HG02970 (cell line): ENCODE data around the gene LY6G5B.
A peak's percentile ranks its signal among the peaks of the same experiment; 100 is the strongest.
"Not testable (repeated sequence)": the region's sequence is repeated elsewhere in the genome, so short reads cannot be mapped to it uniquely, and the experiment has no call there.

Source experiments
- ATAC-seq: cut with Tn5 transposase; IDR thresholded peaks from one replicate; pipeline ENCODE4 v1.9.1; 2021; ENCODE audit warnings: mild to moderate bottlenecking, moderate library complexity, moderate number of reproducible peaks; ENCODE audit not compliant: unreplicated experiment, low FRiP score

Gene LY6G5B

GRCh38 chr6:31689249-31690110 is 19.7 kb downstream of the LY6G5B start:
- ATAC-seq: no peak

DNA sequence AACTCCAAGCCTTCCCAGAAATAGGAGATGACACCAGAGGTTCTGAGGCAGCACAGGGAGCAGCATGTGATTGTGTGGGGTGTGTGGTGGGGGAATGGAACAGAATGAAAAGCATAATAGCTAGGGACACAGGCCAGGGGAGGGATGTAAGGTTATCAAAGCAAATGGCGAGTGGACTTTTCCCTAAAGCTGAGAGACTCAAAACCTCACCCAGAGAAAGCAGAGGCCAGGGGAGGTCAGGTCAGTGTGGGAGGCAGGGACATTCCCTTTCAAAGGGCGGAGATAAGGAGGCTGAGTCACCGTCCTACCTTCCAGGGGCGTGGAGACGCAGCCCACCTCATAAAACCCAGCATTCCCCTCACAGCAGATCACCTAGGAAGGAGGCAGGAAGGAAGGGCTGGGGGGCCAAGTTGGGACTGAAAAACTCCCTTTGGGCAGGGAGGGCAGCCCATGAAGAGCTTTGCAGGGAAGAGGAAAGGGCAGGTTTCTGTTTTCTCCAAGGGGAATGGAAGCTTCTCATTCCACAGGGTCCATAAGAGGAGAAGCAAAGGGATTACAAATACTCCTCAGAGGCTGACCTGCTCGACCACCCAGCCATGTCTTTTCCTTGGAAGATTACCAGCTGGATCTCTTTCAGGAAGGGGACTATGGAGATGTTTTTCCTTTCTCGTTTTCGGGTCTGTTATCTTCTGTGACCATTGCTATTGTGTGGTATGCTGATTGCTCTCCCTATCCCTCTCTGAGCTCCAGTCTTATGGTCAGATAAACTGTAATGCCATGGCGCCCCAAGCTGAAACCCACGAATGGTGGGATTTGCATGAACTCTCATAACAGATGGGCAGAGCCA is 20.7 kb downstream of the LY6G5B start:
- ATAC-seq: no peak

DNA sequence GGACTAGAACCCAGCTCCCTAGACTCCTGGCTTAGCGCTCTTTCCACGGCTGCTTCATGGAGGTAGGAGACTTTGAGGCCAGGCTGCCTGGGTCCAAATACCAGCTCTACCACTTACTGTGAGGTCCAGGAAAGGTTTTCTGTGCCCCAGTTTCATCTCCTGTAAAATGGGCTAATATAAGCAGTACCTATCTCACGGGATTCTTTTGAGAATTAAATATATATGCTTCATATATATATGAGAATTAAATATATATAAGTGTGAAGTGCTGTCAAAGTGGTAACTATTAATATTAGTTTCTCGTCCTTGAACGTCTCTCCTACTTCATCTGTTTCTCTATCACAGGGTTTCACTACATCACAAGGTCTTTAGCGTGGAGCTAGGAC is 21.3 kb downstream of the LY6G5B start:
- ATAC-seq: no peak

GRCh38 chr6:31691564-31692108 is 21.9 kb downstream of the LY6G5B start:
- no peak for ATAC-seq

GRCh38 chr6:31692353-31692752 is 22.6 kb downstream of the LY6G5B start:
- no peak for ATAC-seq

DNA sequence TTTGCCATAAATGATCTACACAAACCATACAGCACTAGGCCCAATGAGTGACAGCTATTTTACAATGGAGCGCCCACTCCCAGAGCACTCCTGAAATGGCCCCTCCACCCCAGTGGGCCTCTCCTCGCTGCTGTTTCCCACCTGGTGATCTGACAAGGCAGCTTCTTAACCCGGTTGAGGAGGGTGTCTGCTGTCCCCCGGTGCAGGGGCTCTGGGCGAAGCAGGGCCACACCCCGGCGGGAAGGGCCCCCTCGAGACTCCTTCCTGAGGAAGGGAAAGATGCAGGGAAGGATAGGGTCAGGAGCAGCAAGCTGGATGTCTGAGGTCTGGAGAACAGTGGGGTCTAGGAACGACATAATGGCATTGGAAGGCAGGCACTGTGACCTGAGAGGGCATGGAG is 23.1 kb downstream of the LY6G5B start:
- ATAC-seq: no peak

GRCh38 chr6:31693535-31693934 is 23.8 kb downstream of the LY6G5B start:
- no peak for ATAC-seq

DNA sequence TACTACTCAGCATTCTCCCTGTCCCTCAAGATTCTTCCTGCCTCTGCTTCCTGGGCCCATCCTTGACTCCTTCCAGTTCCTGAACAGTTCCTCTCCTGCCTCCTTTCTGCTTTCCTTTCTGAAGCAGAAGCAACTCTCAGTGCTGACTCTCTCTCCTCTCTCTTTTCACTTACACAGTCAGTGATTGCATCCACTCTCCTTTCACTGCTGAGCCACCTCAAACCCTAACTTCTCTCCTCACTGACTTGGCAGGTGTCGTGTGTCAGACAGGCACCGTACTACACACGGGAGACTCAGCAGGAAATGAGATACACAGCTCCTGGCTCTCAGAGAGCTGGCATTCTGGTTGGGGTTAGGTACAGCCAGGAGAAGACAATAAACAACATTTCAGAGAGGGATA is 27.8 kb downstream of the LY6G5B start:
- no peak for ATAC-seq

- no peak for ATAC-seq
These were observed 31.1 kb downstream of the LY6G5B start for GRCh38 chr6:31700740-31701401.

DNA sequence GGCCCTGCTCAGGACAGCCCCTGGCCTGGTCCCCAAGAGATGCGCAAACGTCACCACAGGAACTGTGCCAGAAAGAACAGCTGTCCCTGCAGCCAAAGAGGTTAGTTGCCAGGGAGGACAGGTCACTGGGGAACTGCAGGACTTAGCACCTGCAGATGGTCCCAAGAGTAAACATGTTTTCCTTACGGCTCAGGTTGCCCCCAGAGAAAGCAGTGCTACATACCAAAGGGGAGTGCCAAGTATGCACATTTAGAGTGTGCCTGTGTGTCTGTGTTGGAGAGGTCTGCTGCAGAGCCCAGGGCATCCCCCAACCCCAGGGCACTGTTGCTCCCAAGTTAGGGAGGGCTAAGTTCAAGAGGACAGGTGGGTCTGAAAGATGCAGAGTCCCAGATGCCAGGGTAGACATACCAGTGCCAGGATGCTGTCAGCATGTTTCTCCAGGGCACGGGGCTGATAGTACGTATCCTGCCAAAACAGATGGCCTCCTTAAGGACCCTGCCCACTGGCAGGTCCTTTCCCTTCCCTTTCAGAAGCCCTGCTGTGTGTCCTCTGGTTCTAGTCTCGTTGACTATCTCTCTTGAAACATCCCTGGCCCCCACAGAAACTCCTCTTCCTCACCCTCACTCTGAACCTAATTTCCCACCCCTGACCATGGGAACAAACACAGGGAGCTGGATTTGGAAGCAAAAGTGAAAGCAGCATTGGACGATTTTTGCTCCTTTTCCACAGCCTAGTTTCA is 32.1 kb downstream of the LY6G5B start:
- no peak for ATAC-seq

DNA sequence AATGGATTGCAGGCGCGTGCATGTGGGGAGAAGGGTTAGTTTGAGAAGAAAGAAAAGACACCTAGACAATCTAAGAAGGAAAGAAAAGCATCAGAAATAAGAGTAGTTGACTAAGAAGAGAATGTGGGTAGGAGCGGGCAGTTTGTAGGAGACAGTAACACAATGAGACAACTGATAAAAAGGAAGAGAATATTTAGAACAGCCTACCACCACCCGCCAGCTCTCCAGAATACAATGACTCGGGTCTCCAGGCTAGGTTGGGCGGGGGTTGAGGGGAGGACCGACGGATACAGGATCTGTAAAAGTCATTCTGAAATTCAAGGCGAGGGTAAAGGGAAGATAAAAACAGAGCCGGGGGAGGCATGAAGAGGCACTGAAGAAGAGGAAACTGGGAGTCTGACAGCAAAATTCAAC is 32.6 kb downstream of the LY6G5B start:
- no peak for ATAC-seq

GRCh38 chr6:31702819-31703716 is 33.3 kb downstream of the LY6G5B start, which contains the start of gene ABHD16A:
Gene ABHD16A (minus strand): TSS chr6:31703324. CDS start chr6:31703281, 43 bp downstream.
- ATAC-seq: peak; percentile 93

- ATAC-seq: no peak
These were observed 36.2 kb downstream of the LY6G5B start for GRCh38 chr6:31705931-31706330.

GRCh38 chr6:31706599-31706998 is 36.8 kb downstream of the LY6G5B start, which contains the start of gene LY6G6F:
Gene LY6G6F (plus strand): TSS chr6:31706866. CDS start chr6:31706907, 41 bp downstream.
- no peak for ATAC-seq

DNA sequence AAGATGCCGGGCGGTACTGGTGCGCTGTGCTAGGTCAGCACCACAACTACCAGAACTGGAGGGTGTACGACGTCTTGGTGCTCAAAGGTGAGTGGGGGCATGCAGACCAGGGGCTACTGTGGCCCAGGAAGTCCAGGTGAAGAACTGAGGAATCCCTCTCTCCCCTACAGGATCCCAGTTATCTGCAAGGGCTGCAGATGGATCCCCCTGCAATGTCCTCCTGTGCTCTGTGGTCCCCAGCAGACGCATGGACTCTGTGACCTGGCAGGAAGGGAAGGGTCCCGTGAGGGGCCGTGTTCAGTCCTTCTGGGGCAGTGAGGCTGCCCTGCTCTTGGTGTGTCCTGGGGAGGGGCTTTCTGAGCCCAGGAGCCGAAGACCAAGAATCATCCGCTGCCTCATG is 37.9 kb downstream of the LY6G5B start:
- no peak for ATAC-seq

- ATAC-seq: no peak
These were observed 38.4 kb downstream of the LY6G5B start for GRCh38 chr6:31708224-31708623.

- not testable (repeated sequence) for ATAC-seq
These were observed 39.4 kb downstream of the LY6G5B start for GRCh38 chr6:31709157-31709556.

GRCh38 chr6:31710523-31711219 is 40.9 kb downstream of the LY6G5B start:
- no peak for ATAC-seq
